GM12878 (cell line): ENCODE results near the gene ZNF182. TPM values are rescaled to one million over a fixed set of nuclear protein-coding genes. Genes with fewer than 3 reads are reported as not detected.

Experiments used
- ATAC-seq: fragments of 200-7000 bp; cut with Tn5 transposase; 3 replicates; pipeline ENCODE4 v1.9.1; 2020; ENCODE audit warnings: mild to moderate bottlenecking, moderate library complexity
- BruUV-seq: library from RNA; stranded (reverse); fragments of 400-500 nt; replicated peaks from 2 replicates; lab custom pipeline; 2021; lab: Mats Ljungman, UMichigan
- CTCF ChIA-PET: fragments of 300-600 bp; sonication (Branson Sonifier 250); formaldehyde crosslinking; extraction: SDS; loops from one replicate; lab custom pipeline; 2021; ENCODE audit warnings: inconsistent platforms; lab: Yijun Ruan, JAX
- POLR2A ChIA-PET: fragments of 350-600 bp; formaldehyde crosslinking; extraction: SDS; loops from one replicate; lab custom pipeline; 2021; ENCODE audit warnings: inconsistent platforms; lab: Charles Lee
- RAD21 ChIA-PET: fragments of 300-600 bp; sonication (Branson Sonifier 250); formaldehyde crosslinking; loops from one replicate; lab custom pipeline; 2023; ENCODE audit warnings: antibody characterized with exemption; ENCODE audit not compliant: unreplicated experiment; lab: Charles Lee
- SMC1A ChIA-PET: fragments of 300-600 bp; sonication (Branson Sonifier 250); formaldehyde crosslinking; loops from one replicate; lab custom pipeline; 2023; ENCODE audit not compliant: unreplicated experiment, uncharacterized antibody; lab: Charles Lee
- DNase-seq: peaks from one replicate; pipeline ENCODE4 v3.0.0-alpha.2; 2011; ENCODE audit warnings: low read depth, low spot score
- FAIRE-seq: peaks from 3 replicates; lab custom pipeline; 2011; peaks lifted over from hg19 to GRCh38; lab: Jason Lieb, UNC
- H2AFZ ChIP-seq: 2 replicates; pipeline ENCODE4 v1.6.0; 2011; ENCODE audit warnings: low read depth, low read length, control low read depth; ENCODE audit not compliant: control insufficient read depth
- H3K27ac ChIP-seq: 2 replicates; pipeline ENCODE4 v1.5.1; 2011; ENCODE audit warnings: control low read depth; ENCODE audit not compliant: control insufficient read depth, insufficient read depth
- H3K27me3 ChIP-seq, 2 experiments: replicated peaks in 1 of 2; 2 replicates each; pipeline versions ENCODE4 v1.6.0 to v1.6.1; 2011; ENCODE audit warnings: low read length in 1 of 2; ENCODE audit not compliant: control insufficient read depth in 2 of 2, insufficient read depth in 2 of 2
- H3K36me3 ChIP-seq, 2 experiments: 2 replicates each; pipeline ENCODE4 v1.5.1; 2011; ENCODE audit warnings: low read length in 1 of 2; ENCODE audit not compliant: control insufficient read depth in 2 of 2, insufficient read depth in 2 of 2
- H3K4me1 ChIP-seq: 2 replicates; pipeline ENCODE4 v1.6.1; 2011; ENCODE audit warnings: mild to moderate bottlenecking, low read length, moderate library complexity, mixed read lengths; ENCODE audit not compliant: control insufficient read depth, insufficient read depth
- H3K4me2 ChIP-seq: 2 replicates; pipeline ENCODE4 v1.6.0; 2011; ENCODE audit warnings: control low read depth; ENCODE audit not compliant: control insufficient read depth, insufficient read depth
- H3K4me3 ChIP-seq: fragments of 200-600 bp; sonication (generic); 2 replicates; pipeline ENCODE4 v1.5.1; 2016
- H3K79me2 ChIP-seq: 2 replicates; pipeline ENCODE4 v1.6.0; 2011; ENCODE audit warnings: low read length; ENCODE audit not compliant: control insufficient read depth, insufficient read depth
- H3K9ac ChIP-seq: 2 replicates; pipeline ENCODE4 v1.8.0; 2011; ENCODE audit warnings: low read length, control low read depth, mixed read lengths; ENCODE audit not compliant: control insufficient read depth, insufficient read depth
- H3K9me3 ChIP-seq: replicated peaks from 3 replicates; pipeline ENCODE4 v1.5.1; 2011; ENCODE audit warnings: mild to moderate bottlenecking, low read length; ENCODE audit not compliant: control insufficient read depth, insufficient read depth
- H4K20me1 ChIP-seq: 2 replicates; pipeline ENCODE4 v1.6.0; 2011; ENCODE audit not compliant: control insufficient read depth, insufficient read depth
- CBX3 ChIP-seq: fragments of 200-600 bp; sonication (generic); IDR thresholded peaks from 2 replicates; pipeline ENCODE4 v1.6.1; 2016; ENCODE audit warnings: low read depth, borderline replicate concordance
- CHD1 ChIP-seq: IDR thresholded peaks from 2 replicates; pipeline ENCODE4 v1.6.1; 2012; ENCODE audit warnings: low read depth, low read length, improper control_type of control experiment
- EED ChIP-seq: sonication (generic); IDR thresholded peaks from 2 replicates; pipeline ENCODE4 v1.6.1; 2016; ENCODE audit warnings: antibody characterized with exemption, low read depth
- EGR1 ChIP-seq, 2 experiments: IDR thresholded peaks; 1 replicate in 1 of 2; 2 replicates in 1 of 2; pipeline ENCODE4 v1.6.1; 2011 to 2012; ENCODE audit warnings: low read depth in 2 of 2, low read length in 2 of 2, borderline replicate concordance in 1 of 2, mild to moderate bottlenecking in 1 of 2, moderate library complexity in 1 of 2
- HDAC6 ChIP-seq: fragments of 200-600 bp; sonication (generic); IDR thresholded peaks from one replicate; pipeline ENCODE4 v1.8.0; 2017; ENCODE audit warnings: antibody characterized with exemption; ENCODE audit not compliant: unreplicated experiment
- NBN ChIP-seq: fragments of 450-650 bp; IDR thresholded peaks from 2 replicates; pipeline ENCODE4 v1.6.1; 2016
- RBBP5 ChIP-seq: fragments of 200-600 bp; sonication (generic); conservative IDR thresholded peaks from 2 replicates; pipeline ENCODE4 v1.6.1; 2016
- SUZ12 ChIP-seq: fragments of 200-600 bp; sonication (generic); IDR thresholded peaks from one replicate; pipeline ENCODE4 v1.6.1; 2018; ENCODE audit warnings: antibody characterized with exemption, mild to moderate bottlenecking; ENCODE audit not compliant: unreplicated experiment
- YY1 ChIP-seq: IDR thresholded peaks from 2 replicates; pipeline ENCODE4 v1.6.1; 2011; ENCODE audit warnings: low read depth, mild to moderate bottlenecking, low read length
- ZBTB4 ChIP-seq: fragments of 450-650 bp; formaldehyde crosslinking; IDR thresholded peaks from 2 replicates; pipeline ENCODE4 v1.4.0; 2022; ENCODE audit warnings: mild to moderate bottlenecking, moderate library complexity
- ZNF207 ChIP-seq: fragments of 450-650 bp; IDR thresholded peaks from 2 replicates; pipeline ENCODE4 v1.6.1; 2014; ENCODE audit warnings: antibody characterized with exemption, mild to moderate bottlenecking, borderline replicate concordance
- WGBS: methylation state at CpG from one replicate; pipeline ENCODE4 v1.1.6; 2016; ENCODE audit warnings: low lambda C conversion rate; ENCODE audit not compliant: insufficient replicate concordance, insufficient coverage; ENCODE audit errors: missing lambda C conversion rate; 5-methylcytosine and 5-hydroxymethylcytosine counted together
- in situ Hi-C: fragments of 300-500 bp; cut with MboI; formaldehyde crosslinking; loops from 9 replicates; pipeline ENCODE4 v1.14.3; 2018; ENCODE audit warnings: mixed read lengths
- intact Hi-C: fragments of 100-400 bp; cut with micrococcal nuclease; formaldehyde crosslinking; loops from one replicate; pipeline ENCODE4 v1.14.2; 2022; ENCODE audit not compliant: unreplicated experiment
- polyA plus RNA-seq, 11 experiments: library from polyadenylated mRNA; depleted of rRNA in 4 of 11; unstranded in 6 of 11; stranded (reverse) in 5 of 11; fragments of >200 nt; fragmentation: Nextera tagmentation in 4 of 11; fragmentation: Illumina TruSeq in 1 of 11; extraction: Ambion mirVana in 4 of 11; extraction: Trizol in 1 of 11; gene quantifications; 1 replicate in 1 of 11; 2 replicates in 10 of 11; pipeline versions ENCODE4 v1.2.1 to v1.2.3, GENCODE V29; 2011 to 2016; ENCODE audit warnings: inconsistent platforms in 2 of 11, missing spikeins in 2 of 11, low read depth in 1 of 11
- total RNA-seq, 4 experiments: library from RNA; depleted of rRNA in 3 of 4; stranded (reverse); fragments of >200 nt in 3 of 4; fragmentation: Illumina TruSeq in 1 of 4; extraction: Trizol in 1 of 4; gene quantifications; 2 replicates each; pipeline versions ENCODE4 v1.2.1 to v1.2.3, GENCODE V29; 2013 to 2021
- TF ChIP-seq, protein P1 (sequence below): fragments of 450-650 bp; IDR thresholded peaks from 2 replicates; pipeline ENCODE4 v1.6.1; 2017; ENCODE audit warnings: mild to moderate bottlenecking, moderate library complexity

Gene ZNF182
- total and polyA plus RNA-seq, 10 of the 15 experiments (the other 5 are each of a cell fraction or from before 2014, with no cell fraction given) = 0.85 to 7.0 (median 5.3) TPM

DNA sequence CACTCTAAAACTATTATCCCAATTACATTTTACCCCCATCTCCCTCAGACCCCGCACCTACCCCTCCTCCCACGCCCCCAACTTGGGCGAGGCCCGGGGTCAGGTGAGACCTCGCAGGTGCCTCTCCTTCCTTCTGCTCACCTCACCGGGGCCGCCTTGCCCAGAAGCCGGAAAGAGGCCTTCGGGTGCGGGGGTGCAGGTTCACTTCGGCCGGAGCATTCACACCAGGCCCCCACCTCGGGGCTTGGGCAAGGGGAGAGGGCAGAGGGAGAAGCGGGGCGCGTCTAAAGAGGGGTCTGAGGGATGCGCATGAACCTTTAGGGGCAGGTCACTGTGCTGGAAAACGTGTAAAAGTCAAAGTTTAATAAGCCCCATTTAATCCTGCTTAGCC is 427 bp downstream of the ZNF182 start:
- CTCF ChIA-PET = no interaction called here

DNA sequence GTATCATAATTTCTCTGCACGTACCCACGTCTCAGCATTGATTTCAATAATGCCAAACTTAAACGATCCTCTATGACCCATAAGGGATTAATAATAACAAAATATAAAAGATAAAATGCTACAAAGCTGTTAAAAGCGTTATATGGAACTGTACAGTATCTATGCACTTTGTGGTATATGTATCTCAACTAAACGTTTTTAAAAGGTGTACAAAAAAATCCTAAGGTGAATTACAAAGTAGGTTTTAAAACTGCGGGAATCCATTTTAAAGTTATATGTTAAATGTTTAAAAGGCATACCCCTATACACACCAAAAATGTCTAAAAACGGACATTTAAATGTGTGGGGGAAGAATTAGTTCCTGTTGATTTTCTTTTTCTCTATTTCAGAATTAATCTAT is 860 bp downstream of the ZNF182 start:
- ChIA-PET CTCF (no interaction called here), SMC1A (no interaction called here), RAD21 (no interaction called here), POLR2A (no interaction called here)
- H3K27ac ChIP-seq = no peak overlapping the region; the same call in 1 of the 2 replicates
- no peaks in the 10 kb centered on the region for H4K20me1 ChIP-seq
- DNase-seq (no peak), ATAC-seq (no peak), FAIRE-seq (no peak)
- H3K36me3 ChIP-seq = no peaks in the 10 kb centered on the region
- H3K4me1 ChIP-seq = no peaks in the 10 kb centered on the region
- WGBS = 8% methylated on average over 7 of the region's 7 CpGs
- no peaks in the 10 kb centered on the region for H3K27me3 ChIP-seq
- no TSS peak for BruUV-seq
- H3K9me3 ChIP-seq = peaks cover 1% of the 10 kb centered on the region; the same call in 1 of the 3 replicates
- H2AFZ ChIP-seq = no peak overlapping the region
- intact Hi-C loops (no loop called here), in situ Hi-C loops (no loop called here)
- H3K79me2 ChIP-seq = peaks cover 15% of the 10 kb centered on the region
- peak overlapping the region; percentile 60; the same call in 1 of the 2 replicates for H3K4me2 ChIP-seq
- H3K4me3 ChIP-seq = peak overlapping the region; percentile 1; the same call in 1 of the 2 replicates
- peak overlapping the region; percentile 82; the same call in 1 of the 2 replicates for H3K9ac ChIP-seq
- TF ChIP-seq ZNF207 (no peak), SUZ12 (no peak), HDAC6 (no peak), RBBP5 (no peak), EED (no peak), ZBTB4 (CRISPR knock-in tag) (no peak), YY1 (no peak), CHD1 (no peak), NBN (no peak)
- TF ChIP-seq, protein P1, sequence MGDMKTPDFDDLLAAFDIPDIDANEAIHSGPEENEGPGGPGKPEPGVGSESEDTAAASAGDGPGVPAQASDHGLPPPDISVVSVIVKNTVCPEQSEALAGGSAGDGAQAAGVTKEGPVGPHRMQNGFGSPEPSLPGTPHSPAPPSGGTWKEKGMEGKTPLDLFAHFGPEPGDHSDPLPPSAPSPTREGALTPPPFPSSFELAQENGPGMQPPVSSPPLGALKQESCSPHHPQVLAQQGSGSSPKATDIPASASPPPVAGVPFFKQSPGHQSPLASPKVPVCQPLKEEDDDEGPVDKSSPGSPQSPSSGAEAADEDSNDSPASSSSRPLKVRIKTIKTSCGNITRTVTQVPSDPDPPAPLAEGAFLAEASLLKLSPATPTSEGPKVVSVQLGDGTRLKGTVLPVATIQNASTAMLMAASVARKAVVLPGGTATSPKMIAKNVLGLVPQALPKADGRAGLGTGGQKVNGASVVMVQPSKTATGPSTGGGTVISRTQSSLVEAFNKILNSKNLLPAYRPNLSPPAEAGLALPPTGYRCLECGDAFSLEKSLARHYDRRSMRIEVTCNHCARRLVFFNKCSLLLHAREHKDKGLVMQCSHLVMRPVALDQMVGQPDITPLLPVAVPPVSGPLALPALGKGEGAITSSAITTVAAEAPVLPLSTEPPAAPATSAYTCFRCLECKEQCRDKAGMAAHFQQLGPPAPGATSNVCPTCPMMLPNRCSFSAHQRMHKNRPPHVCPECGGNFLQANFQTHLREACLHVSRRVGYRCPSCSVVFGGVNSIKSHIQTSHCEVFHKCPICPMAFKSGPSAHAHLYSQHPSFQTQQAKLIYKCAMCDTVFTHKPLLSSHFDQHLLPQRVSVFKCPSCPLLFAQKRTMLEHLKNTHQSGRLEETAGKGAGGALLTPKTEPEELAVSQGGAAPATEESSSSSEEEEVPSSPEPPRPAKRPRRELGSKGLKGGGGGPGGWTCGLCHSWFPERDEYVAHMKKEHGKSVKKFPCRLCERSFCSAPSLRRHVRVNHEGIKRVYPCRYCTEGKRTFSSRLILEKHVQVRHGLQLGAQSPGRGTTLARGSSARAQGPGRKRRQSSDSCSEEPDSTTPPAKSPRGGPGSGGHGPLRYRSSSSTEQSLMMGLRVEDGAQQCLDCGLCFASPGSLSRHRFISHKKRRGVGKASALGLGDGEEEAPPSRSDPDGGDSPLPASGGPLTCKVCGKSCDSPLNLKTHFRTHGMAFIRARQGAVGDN = no peak

More for the DNA sequence above, 427 bp downstream of the ZNF182 start:
- Histone ChIP-seq H3K27ac (peak overlapping the region; percentile 74), H3K4me3 (peak overlapping the region; percentile 71), H4K20me1 (no peaks in the 10 kb centered on the region), H3K79me2 (peaks cover 15% of the 10 kb centered on the region), H3K9ac (peak overlapping the region; percentile 82), H3K9me3 (peaks cover 1% of the 10 kb centered on the region; the same call in 1 of the 3 replicates), H3K36me3 (no peaks in the 10 kb centered on the region), H3K4me1 (no peaks in the 10 kb centered on the region), H3K4me2 (peak overlapping the region; percentile 54; the same call in 1 of the 2 replicates), H3K27me3 (no peaks in the 10 kb centered on the region), H2AFZ (peak overlapping the region; percentile 79)
- in situ Hi-C loops = no loop called here
- ChIA-PET POLR2A (no interaction called here), SMC1A (no interaction called here), RAD21 (no interaction called here)
- WGBS = 56% methylated on average over 9 of the region's 18 CpGs
- BruUV-seq = TSS peak; percentile 67
- TF ChIP-seq EGR1 (IDR thresholded peaks at IDR 0.05; ENCODE audit: borderline replicate concordance in 1 of 2, low read depth in 2 of 2, low read length in 2 of 2) (peak in 1 of 2 experiments; percentile 28; a peak in 1 of 3 replicates), CBX3 (no peak)
- DNase-seq (no peak), FAIRE-seq (no peak), ATAC-seq (peak; percentile 67)
- intact Hi-C loops = no loop called here
